ENCODE data around the gene ERRFI1.
A peak's percentile ranks its signal among the peaks of the same experiment; 100 is the strongest.
"Not testable (repeated sequence)": the region's sequence is repeated elsewhere in the genome, so short reads cannot be mapped to it uniquely, and the experiment has no call there.

Gene ERRFI1

GRCh38 chr1:8026153-8026975 lies at the start of gene ERRFI1:
Gene ERRFI1 (minus strand): TSS chr1:8026309. CDS start chr1:8015619, 10,690 bp downstream.
- peak; percentile 92 to 94 for DNase-seq

GRCh38 chr1:8075511-8076051 lies 49.5 kb upstream of the ERRFI1 start:
- no peak for DNase-seq

GRCh38 chr1:8073112-8073855 lies 47.2 kb upstream of the ERRFI1 start:
- DNase-seq = no peak

- no peak for DNase-seq
Measured at GRCh38 chr1:8070381-8070811, 44.3 kb upstream of the ERRFI1 start.

- DNase-seq = not testable (repeated sequence)
Measured at GRCh38 chr1:8069614-8070320, 43.7 kb upstream of the ERRFI1 start.

GRCh38 chr1:8065369-8065768 lies 39.3 kb upstream of the ERRFI1 start:
- DNase-seq = no peak

GRCh38 chr1:8063298-8064036 lies 37.4 kb upstream of the ERRFI1 start:
- no peak for DNase-seq

GRCh38 chr1:8062861-8063260 lies 36.8 kb upstream of the ERRFI1 start:
- DNase-seq = no peak

- no peak for DNase-seq
Measured at GRCh38 chr1:8061673-8062386, 35.7 kb upstream of the ERRFI1 start.

GRCh38 chr1:8061210-8061609 lies 35.1 kb upstream of the ERRFI1 start:
- no peak for DNase-seq

GRCh38 chr1:8059161-8059622 lies 33.1 kb upstream of the ERRFI1 start:
- DNase-seq = no peak

- not testable (repeated sequence) for DNase-seq
Measured at GRCh38 chr1:8057779-8058178, 31.7 kb upstream of the ERRFI1 start.

- no peak for DNase-seq
Measured at GRCh38 chr1:8055973-8056372, 29.9 kb upstream of the ERRFI1 start.

- DNase-seq = no peak
Measured at GRCh38 chr1:8053878-8054567, 27.9 kb upstream of the ERRFI1 start.

GRCh38 chr1:8051650-8052049 lies 25.5 kb upstream of the ERRFI1 start:
- no peak for DNase-seq

GRCh38 chr1:8049229-8049628 lies 23.1 kb upstream of the ERRFI1 start:
- DNase-seq = not testable (repeated sequence)

- no peak for DNase-seq
Measured at GRCh38 chr1:8047686-8048445, 21.8 kb upstream of the ERRFI1 start.

- no peak for DNase-seq
Measured at GRCh38 chr1:8047112-8047511, 21.0 kb upstream of the ERRFI1 start.

GRCh38 chr1:8046391-8046790 lies 20.3 kb upstream of the ERRFI1 start:
- no peak for DNase-seq

GRCh38 chr1:8043621-8044020 lies 17.5 kb upstream of the ERRFI1 start:
- DNase-seq = no peak

Measured in activated T-cell treated with anti-CD3 and anti-CD28 coated beads, Interleukin-2, amount 50 U/mL, for 48 hours (primary cell).